HG03571 (cell line): ENCODE results near the gene SPTBN5.

Experiments
- ATAC-seq: cut with Tn5 transposase; IDR thresholded peaks from one replicate; pipeline ENCODE4 v1.9.1; 2021; ENCODE audit not compliant: unreplicated experiment

Gene SPTBN5

GRCh38 chr15:41868321-41868720 lies 25.5 kb downstream of the SPTBN5 start:
- no peak for ATAC-seq

GRCh38 chr15:41866872-41867579 lies 26.8 kb downstream of the SPTBN5 start:
- ATAC-seq, result no peak

DNA sequence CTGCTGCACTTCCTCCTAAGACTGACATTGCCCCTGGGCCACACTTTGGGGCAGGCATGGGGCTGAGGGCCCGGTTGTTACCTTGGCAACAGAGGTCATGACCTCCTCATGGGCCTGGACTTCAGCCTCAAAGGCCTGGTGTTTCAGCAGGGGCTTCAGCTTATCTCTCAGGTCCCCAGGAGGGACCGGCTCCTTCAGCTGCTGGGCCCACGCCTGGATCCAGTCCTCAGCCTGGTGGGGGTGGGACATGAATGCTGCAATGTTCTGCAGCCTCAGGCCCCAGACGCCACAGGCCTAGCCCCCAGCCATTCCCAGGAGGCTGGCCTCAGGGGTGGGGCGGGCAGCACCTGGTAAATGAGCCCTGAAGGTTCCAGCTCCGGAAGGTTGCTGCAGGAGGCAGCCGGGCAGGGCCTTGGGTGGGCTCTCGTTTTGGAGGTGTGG lies 27.6 kb downstream of the SPTBN5 start:
- ATAC-seq, result no peak

GRCh38 chr15:41865490-41866055 lies 28.3 kb downstream of the SPTBN5 start:
- ATAC-seq, result no peak

DNA sequence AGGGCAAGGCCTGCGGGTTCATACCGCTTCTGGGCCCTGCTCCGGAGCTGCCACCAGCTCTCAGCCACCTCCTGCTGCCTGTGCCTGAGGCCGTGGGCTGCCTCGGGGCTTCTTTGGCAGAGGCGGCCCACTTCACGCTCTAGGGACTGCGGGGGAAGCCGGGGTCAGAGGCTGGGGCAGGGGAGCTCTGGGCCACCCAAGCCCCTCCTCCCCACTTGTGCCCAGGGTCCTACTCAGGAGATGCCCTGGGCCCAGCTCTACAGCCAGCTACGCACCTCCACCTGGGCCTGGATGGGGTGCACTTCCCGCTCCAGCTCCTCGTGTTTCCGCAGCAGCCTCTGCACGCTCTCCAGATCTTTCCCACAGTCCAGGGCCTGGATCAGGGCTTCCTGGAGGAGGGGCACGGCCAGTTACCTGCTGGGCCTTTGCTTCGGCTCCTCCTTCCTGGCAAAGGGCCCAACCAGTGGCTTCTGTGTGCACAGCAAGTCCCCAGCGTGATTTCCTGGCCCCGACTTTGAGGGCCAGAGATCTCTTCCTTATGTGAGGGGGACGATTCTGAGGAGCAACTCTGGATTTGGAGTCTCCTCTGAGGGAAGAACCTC lies 31.2 kb downstream of the SPTBN5 start:
- ATAC-seq, result no peak

- ATAC-seq, result no peak
Measured at GRCh38 chr15:41861736-41862356, 32.0 kb downstream of the SPTBN5 start.

GRCh38 chr15:41860049-41860828 lies 33.6 kb downstream of the SPTBN5 start:
- ATAC-seq, result no peak

DNA sequence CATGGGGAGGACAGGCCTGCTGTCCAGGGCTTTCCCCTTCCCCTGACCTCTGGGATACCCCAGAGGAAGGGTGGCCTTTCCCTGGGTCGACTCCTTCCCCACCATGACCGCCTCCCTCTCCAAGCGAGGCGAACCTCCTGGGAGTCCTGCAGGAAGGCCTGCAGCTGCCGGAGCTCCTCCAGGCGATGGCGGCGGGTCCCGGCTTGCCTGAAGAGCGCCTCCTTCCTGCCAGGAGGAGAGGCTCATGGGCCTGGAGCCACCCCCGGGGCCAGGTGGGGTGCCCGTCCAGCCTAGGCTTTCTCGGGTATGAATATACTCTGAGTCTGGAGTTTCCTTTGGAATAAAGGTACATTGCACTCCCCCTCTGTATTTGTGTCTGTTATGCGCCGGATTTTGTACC lies 35.1 kb downstream of the SPTBN5 start:
- no peak for ATAC-seq

DNA sequence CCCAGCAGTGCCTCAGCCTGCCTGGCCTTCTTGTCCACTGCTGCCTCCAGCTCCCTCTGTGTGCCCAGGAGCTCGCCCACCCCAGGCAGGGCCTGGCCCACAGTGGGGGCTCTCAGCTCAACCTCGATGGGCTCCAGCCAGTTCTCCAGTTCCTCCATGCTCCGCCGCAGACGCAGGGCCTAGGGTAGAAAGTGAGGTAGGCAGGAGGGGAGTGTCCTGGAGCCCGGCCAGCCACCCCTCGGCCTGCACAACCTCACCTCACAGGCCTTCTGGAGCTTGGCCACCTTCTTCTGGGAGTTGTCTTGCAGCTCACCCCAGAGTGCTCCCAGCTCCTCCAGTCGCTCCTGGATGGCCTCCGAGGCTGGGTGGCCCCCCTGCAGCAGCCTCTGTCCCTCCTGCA lies 36.5 kb downstream of the SPTBN5 start:
- no peak for ATAC-seq

DNA sequence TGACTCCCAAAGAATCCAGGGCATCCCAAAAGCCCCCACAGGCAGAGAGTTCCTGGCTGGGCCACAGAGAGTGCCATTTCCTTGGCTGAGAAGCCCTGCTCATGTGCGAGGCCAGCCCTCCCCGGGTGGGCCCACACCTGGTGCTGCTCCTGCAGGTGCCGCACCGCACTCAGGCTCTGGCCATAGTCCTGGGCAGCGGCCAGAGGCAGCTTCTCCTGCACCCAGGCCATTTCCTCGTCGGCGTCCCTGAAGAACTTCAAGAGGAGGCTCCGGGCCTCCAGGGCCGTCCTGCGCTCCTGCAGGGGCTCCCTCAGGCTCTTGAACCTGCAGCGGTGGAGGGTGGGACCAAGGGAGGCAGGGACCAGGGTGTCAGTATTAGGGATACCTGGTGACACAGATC lies 37.1 kb downstream of the SPTBN5 start:
- no peak for ATAC-seq

DNA sequence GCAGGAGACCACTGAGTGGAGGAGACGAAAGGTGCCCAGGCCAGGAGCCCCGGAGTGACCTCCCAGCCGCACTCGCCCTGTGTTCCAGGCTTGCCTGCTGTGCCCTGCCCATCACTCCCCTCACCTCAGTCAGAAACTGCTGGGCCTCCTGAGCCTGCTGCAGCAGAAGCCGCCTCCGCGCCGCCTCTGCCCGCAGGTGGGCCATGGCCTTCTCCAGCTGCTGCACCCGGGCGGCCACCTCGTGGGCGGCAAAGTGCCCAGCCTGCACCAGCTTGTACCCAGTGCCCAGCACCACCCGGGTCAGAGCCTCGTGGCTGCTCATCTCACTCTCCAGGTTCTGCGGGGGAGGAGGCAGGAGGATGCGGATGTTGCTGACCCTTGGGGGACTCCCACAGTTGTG lies 37.6 kb downstream of the SPTBN5 start:
- no peak for ATAC-seq

GRCh38 chr15:41855261-41855961 lies 38.4 kb downstream of the SPTBN5 start:
- ATAC-seq, result no peak

GRCh38 chr15:41854443-41854842 lies 39.4 kb downstream of the SPTBN5 start:
- no peak for ATAC-seq

GRCh38 chr15:41853831-41854230 lies 40.0 kb downstream of the SPTBN5 start:
- ATAC-seq, result no peak

DNA sequence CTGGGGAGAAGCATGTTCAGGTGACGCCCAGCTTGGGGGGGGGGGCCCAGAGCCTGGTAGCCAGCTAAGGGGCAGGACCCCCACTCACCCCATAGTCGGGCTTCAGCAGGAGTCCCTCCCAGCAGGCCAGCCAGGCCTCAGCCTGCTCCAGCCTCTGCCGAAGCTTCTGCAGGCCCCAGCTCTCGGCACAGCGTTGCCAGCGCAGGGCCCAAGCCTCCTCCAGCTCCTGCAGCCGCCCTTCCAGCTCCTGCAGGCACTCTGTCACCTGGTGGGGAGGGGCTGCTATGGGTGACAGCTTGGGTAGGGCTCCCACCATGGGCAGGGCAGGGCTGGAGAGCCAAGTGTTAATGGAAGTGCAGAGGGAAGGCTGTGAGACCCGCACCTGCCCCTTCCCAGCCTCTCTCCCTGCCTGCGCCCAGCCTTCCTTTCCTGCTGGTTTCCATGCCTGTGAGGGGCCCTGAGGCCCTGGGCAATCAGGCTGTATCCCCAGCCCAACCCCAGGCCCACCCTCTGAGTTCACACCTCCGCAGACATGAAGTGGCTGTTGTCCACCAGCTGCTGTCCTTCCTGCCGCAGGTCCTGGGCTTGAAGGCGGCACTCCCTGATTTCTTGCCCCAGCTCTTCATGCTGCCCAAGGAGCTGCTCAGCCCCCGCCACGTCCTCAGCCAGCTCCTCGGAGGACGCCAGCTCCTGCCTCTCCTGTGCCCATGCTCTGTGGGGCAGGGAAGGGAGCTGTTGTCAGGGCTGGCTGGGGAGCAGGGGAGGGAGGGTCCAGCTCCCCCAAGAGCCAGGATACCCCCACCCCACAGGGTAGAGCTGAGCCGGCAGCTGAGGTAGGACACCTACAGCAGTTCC lies 40.9 kb downstream of the SPTBN5 start:
- ATAC-seq, result no peak

- no peak for ATAC-seq
Measured at GRCh38 chr15:41851755-41852370, 42.0 kb downstream of the SPTBN5 start.

DNA sequence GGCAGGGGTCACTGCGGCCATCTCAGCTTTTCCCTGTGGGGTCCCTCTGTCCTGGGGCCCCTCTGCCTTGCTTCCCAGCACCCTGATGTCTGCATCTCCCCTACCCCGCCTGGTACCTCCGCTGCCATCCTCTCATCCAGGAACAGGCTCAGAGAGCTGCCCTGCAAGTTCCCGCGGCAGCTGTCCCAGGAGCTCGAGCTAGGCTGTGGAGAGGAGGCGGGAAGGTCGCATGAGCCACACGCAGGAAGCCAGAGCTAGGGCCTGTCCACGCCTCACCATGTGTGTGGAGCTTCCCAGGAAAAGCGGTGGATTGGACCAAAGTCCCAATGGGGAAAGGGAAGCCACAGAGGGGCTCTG lies 42.7 kb downstream of the SPTBN5 start:
- no peak for ATAC-seq

DNA sequence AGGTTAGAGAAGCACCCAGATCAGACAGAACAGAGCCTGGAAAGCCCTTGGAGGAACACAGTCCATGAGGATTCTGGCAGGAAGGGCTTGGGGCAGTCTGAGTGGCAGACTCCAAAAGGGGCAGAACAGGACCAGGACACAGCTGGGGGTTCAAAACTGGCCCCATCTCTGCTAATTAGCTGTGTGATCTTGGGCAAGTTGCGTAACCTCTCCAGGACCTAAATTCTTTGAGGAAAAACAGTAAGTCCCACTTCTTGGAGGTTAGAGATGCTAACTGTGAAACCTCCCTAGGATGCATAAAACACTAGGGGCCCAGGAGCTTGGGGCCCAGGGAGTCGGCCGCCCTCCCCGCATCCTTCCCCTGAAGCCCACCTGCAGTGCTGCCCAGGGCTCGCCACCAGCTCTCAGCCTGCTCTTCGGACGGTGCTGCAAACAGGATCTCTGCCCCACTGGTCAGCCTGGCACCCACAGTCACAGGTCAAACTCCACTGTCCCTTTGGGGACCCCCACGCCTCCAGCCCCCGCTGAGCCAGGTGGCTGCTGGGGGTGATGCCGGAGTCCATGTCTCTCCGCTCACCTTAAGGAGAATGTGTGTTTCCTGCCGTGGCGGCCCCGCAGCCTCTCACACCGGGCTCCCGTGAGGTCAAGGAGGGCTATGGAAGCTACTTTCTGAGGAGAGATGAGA lies 43.2 kb downstream of the SPTBN5 start:
- ATAC-seq, result no peak

GRCh38 chr15:41849861-41850260 lies 44.0 kb downstream of the SPTBN5 start:
- no peak for ATAC-seq
